B cell (primary cell): ENCODE data around the gene PLEKHM1.
"Not testable (repeated sequence)": the region's sequence is repeated elsewhere in the genome, so short reads cannot be mapped to it uniquely, and the experiment has no call there.

ENCODE experiments used
- EZH2 ChIP-seq: IDR thresholded peaks from 2 replicates; pipeline ENCODE4 v1.6.1; 2012; ENCODE audit warnings: borderline replicate concordance, low read depth, mild to moderate bottlenecking, moderate library complexity, low read length; ENCODE audit not compliant: insufficient read depth, poor library complexity, severe bottlenecking
- TF ChIP-seq, protein P1 (sequence below): fragments of 200-600 bp; IDR thresholded peaks from one replicate; pipeline ENCODE4 v1.8.0; 2022; ENCODE audit warnings: antibody characterized with exemption, mild to moderate bottlenecking

DNA sequence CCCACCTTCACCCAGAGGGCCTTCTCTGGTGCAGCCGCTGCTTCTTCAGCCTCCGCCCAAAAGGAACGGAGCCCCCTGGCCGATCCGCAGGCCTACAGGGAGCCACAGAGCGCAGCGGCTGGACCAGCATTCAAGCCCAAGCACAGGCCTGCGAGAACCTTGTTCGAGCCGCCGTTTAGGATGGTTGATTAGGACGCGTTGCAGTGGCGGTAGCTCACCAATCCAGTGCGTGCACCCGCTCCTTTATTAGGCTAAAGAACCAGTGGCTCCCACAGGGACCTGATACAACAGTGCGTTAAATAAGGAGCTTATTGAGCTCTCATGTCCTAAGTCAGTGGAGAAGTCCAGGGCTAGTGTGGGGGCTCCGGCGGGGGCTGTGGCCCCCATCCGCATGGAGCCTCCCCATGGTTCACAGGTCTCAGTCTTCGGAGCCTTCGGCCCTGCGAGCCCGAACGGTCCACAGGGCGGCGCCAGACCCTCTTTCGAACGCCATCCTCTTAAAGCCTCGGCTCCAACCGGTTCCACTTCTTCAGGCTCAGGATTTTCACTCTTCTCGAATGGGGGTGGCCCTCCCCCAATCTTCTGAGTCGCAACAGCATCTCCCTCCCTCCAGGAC, 10.7 kb upstream of the PLEKHM1 start:
- TF ChIP-seq, protein P1, sequence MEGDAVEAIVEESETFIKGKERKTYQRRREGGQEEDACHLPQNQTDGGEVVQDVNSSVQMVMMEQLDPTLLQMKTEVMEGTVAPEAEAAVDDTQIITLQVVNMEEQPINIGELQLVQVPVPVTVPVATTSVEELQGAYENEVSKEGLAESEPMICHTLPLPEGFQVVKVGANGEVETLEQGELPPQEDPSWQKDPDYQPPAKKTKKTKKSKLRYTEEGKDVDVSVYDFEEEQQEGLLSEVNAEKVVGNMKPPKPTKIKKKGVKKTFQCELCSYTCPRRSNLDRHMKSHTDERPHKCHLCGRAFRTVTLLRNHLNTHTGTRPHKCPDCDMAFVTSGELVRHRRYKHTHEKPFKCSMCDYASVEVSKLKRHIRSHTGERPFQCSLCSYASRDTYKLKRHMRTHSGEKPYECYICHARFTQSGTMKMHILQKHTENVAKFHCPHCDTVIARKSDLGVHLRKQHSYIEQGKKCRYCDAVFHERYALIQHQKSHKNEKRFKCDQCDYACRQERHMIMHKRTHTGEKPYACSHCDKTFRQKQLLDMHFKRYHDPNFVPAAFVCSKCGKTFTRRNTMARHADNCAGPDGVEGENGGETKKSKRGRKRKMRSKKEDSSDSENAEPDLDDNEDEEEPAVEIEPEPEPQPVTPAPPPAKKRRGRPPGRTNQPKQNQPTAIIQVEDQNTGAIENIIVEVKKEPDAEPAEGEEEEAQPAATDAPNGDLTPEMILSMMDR = not testable (repeated sequence)
- TF ChIP-seq EZH2 = not testable (repeated sequence)
